GM19463 (cell line): Measurements from ENCODE around the gene DUSP22.
"Not testable (repeated sequence)": the region's sequence is repeated elsewhere in the genome, so short reads cannot be mapped to it uniquely, and the experiment has no call there.

Experiments
- ATAC-seq: cut with Tn5 transposase; IDR thresholded peaks from one replicate; pipeline ENCODE4 v1.9.1; 2021; ENCODE audit warnings: mild to moderate bottlenecking, moderate library complexity; ENCODE audit not compliant: unreplicated experiment

Gene DUSP22

DNA sequence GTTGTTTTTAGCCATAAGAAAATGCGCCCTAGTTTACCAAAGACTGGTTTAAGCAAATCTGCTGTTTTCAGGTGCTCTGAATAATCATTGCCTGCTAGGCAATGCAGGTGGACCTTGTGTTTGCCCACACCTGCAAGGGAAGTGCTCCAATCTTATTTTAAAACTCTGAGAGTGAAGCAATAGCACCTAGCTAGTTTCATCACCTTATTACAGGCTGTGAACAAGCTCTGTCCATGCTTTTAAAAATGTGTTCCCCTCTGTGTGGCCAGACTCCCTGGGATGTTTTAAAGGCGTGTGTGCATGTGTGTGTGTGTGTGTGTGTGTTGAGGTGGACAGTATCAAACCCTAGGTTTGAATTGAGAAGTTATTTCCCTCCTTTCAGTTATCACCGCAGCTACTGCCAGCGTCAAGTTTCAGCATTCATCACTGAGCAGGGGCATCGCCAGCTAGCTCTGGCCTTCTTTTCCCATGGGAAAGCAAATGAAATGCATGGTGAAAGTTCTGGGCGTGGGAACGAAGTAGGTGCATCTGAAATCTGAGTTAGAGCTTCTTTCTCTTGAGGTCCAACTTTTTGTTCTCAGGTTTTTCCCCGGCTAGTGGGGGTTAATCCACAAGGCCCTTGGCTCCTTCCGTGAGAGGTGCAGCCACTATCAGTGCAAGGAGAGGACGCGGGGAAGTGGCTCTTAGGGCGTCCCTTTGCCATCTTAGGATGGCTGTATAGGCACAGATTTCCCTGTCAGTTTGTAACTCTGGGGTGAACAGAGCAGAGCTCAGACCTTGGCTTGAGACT, 30.8 kb downstream of the DUSP22 start:
- no peak for ATAC-seq

DNA sequence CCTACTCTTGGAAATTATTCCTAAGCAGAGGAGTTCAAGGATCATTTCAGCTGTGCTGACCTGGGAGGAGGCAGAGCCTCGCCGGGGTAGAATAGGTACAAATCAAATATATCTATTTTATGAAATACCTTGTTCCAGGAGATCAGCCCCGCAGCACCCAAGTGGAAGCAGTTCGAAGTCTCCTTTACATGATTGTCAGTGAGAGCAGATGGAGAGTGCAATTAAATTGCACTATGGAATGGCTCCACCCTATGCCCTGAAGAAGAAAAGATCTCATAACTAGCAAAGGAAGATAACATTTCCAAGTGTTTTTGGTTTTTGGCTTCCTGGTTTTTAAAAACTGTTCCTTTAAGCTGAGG, 31.4 kb downstream of the DUSP22 start:
- ATAC-seq, result no peak

DNA sequence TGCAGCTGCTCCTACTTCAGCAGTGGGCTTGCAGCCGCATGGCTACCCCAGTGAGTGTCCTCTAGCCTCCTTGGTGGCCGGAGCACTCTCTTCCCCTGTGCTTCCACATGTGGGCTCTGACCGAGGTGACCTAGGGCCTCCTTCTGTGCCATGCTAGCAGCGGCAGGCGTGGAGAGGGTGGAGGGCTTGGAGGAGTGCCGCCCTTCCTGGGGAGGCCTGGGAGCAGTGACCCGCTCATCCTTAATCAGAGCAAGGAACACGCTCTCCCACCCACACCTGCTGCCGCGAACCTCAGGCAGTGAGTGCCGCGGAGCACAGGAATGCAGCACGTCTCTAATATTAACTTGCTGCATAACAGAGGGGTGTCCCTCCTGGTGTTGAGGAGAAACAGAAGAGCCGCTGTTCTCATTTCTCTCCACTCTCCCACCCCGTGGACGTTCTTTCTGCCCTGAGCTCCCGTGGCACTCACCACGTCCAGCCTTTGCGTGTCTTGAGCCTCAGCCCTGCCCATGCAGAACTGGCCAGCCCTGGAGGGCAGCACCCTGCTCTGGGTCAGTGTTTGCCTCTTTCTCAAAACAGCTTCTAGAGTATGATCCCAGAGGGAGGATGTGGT, 31.9 kb downstream of the DUSP22 start:
- ATAC-seq, result no peak

DNA sequence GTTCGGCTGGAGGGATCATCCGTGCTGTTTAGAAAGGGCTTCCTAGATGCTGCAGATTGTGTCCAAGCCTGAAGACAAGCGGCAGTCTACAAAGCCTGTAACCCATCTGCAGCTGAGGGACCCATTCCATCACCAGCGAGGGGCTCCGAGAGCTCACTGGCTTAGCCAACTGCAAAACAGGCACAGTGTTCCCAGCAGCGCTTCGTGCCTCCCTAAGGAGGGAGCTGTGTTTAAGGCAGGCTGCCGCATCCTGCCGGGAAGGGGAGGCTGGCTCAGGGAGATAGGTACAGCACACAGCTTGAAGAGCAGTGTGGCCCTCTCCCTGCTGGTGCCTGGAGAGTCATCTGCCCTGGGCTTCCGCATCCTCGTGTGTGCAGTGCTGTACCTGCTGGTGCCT, 32.4 kb downstream of the DUSP22 start:
- ATAC-seq, result no peak

DNA sequence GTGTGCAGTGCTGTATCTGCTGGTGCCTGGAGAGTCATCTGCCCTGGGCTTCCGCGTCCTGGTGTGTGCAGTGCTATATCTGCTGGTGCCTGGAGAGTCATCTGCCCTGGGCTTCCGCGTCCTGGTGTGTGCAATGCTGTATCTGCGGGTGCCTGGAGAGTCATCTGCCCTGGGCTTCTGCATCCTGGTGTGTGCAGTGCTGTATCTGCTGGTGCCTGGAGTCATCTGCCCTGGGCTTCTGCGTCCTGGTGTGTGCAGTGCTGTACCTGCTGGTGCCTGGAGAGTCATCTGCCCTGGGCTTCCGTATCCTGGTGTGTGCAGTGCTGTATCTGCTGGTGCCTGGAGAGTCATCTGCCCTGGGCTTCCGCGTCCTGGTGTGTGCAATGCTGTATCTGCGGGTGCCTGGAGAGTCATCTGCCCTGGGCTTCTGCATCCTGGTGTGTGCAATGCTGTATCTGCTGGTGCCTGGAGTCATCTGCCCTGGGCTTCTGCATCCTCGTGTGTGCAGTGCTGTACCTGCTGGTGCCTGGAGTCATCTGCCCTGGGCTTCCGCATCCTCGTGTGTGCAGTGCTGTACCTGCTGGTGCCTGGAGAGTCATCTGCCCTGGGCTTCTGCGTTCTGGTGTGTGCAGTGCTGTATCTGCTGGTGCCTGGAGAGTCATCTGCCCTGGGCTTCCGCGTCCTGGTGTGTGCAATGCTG, 33.0 kb downstream of the DUSP22 start:
- not testable (repeated sequence) for ATAC-seq

DNA sequence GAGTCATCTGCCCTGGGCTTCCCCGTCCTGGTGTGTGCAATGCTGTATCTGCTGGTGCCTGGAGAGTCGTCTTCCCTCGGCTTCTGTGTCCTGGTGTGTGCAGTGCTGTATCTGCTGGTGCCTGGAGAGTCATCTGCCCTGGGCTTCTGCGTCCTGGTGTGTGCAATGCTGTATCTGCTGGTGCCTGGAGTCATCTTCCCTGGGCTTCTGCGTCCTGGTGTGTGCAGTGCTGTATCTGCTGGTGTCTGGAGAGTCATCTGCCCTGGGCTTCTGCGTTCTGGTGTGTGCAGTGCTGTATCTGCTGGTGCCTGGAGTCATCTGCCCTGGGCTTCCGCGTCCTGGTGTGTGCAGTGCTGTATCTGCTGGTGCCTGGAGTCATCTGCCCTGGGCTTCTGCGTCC, 33.8 kb downstream of the DUSP22 start:
- not testable (repeated sequence) for ATAC-seq

DNA sequence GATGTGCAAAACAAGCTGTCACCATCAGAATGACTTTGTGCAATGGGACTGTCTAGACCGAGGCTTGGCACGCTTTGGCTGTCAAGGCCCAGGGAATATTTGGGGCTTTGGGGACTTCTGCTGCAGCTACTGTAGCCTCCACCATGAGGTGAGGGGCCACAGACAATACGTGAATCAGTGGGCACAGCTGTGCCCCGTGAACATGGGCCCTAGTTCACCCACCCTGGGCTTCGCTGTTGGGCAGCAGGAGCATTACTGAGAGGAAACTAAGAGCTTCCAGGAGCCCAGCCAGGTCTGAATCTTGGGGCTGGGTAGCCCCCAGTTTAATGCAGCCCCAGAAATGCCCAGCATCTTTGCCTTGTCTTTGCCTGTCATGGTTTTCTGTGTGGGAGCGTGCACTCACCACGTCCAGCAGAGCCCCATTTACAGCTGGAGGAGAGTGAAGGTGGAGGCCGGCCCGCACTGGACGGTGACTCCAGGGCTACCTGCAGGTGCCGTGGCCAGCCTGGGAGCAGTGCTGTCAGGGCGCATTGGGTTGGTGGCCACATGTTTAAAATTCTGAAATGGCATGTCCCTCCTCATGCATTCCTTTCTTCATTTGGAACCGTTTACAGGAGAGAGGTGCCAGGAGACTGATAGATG, 34.7 kb downstream of the DUSP22 start:
- ATAC-seq, result no peak

DNA sequence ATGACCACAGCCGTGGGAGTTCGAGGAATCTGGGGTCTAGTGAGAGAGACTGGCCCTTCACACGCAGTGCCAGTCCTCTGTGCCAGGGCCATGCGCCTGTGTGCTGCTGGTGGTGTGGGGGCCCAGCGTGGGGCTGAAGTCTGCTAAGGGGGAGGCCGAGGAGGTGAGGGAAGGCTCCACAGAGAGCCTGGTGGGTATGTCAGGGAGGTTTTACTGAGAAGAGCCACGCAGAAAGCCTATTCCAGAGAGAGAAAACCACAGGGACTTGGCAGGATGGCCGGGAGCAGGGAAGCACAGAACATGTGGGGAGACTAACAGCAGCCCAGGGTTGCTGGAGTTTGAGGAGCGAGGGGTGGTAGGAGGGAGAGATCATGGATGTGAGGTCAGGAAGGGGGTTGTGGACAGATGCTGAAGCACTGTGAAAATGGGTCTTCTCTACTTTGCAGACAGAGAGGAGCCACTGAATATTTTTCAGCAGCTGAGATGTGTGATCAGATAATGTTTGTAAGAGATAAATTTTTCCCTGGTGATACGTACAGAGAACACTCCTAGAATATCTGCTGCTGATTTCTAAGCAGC, 35.3 kb downstream of the DUSP22 start:
- no peak for ATAC-seq

DNA sequence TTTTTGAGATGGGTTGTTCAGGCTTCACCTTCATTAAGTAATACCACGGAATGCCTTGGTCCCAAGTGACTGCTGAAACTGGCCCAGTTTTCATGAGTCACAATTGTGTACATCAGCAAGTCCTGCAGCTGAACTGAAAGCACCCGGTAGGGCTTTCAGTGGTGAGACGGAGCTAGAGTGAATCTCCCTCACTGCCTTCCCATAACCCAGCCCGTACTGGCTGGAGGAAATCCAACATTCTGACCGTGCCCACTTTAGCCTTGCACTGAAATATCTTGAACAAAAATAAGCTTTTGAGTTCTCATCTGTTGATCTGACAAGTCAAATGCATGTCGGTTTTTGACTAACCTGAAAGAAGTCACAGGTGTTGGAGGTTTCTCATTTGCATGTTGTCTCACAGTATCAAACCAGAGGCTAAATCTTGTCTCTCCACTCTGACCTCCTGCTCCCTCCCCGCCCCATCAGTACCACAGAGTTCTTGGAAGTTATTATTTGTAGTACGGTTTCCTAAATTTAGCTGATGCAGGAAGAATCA, 35.9 kb downstream of the DUSP22 start:
- ATAC-seq, result peak; percentile 72

DNA sequence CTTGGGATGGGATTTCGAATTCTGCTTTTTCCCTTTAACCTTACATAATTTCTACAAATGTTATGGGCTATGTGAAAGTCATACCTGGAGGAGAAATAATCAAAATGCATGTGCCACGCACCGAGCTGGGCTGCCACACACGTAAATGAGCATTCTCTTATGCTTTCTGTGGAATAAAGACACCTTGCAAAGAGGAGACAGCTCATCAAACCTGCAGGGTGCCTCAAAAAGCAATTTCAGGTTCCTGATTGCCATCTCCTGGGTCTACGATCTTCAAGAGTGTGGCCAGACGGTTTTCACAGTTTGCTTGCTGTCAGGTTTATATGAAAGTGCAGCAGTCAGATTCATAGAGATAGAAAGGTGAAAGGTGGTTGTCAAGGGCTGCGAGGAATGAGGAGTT, 36.6 kb downstream of the DUSP22 start:
- no peak for ATAC-seq

DNA sequence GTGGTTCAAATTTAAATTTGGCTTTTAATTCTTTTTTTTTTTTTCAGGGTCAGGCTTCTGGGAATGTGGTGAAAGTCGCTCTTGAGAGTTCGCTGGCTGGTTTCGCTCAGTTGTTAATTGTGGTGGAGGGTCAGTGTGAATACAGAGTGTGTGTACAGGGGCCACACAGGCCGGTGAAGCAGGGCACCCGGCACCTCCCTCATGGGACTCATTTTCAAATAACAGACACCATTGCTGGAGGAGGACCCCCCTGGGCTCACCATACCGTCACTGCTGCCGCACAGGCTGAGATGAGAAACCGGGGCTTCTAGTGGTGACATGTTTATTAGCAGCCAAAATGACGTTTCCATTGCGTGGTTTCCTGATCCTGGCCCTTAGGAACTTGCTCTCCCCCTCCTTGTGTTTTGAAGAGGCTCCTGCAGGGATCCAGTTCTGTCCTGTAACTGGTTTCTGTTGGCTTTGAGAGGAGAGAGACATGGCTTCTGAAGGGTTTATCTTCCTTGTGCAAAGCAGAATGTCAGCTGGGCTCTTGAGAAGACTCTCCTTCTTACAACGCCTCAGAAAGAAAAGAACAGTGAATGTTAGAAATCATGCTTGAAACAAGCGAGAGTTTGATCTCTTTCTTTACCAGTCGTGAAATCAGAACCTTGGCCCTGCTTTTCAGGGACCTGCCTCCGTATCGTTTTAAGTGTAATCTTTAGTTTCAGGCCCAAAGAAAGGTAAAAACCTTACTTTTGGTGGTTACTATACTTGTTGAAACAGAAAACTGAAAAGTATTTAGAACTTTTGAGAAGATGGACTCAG, 37.8 kb downstream of the DUSP22 start:
- ATAC-seq, result no peak

DNA sequence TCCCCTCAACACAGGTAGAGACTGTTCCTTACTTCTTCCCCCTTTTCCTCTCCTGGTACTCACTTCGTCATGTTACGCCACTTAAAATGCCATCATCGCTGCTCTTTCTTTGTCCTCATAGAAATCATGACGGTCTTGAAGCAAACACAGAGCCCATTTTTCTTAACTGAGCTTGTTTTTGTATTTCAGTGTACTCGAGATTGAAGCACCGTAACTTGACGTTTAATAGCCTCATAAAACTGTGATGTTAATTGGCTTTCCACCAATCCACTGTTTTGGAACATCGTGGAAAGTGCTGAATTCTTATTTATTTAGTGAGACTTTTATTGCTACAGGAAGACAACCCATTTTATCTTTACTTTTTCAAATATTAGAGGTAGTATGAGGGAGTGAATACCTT, 38.7 kb downstream of the DUSP22 start:
- ATAC-seq, result no peak

DNA sequence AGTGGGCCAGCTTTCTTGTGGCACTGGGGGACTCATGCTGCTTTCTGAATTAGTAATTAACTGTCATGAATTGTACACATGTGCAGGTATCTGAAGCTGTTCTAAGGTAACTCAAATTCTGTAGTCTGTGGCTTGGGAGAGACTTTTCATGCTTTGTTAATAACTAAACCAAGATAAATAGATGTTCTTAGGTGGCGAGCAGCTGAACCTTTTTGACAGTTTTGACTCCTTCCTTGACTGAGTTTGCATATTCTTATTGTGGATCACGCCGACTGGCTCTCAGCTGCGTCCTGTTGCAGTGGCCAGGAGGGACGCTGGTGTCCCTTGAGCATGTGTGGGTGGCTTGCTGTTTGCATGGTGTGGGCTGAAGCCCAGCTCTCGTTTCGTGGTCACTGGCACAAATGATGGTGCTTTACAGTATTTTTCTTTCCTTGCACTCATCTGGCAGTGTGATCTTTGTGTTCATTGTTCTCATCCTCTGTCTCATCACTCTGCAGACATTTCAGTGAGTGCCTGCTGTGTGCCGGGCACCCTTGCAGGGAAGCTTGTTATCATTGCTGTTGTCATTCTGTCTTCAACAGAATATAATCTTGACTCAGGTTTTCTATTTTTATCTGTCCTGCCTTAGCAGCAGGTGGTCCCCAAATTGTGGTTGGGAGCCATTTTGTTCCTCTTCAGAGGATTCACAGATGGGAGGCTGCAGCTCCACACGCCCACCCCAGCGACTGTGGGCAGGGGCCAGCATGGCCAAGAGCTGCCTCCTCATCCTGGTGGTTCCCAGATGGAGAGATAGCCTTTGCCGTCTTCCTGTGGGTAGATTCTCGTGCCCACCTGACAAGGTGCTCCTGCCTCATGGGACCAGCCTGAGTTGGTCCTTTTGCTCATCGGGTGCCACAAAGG, 39.6 kb downstream of the DUSP22 start:
- ATAC-seq, result peak; percentile 47

DNA sequence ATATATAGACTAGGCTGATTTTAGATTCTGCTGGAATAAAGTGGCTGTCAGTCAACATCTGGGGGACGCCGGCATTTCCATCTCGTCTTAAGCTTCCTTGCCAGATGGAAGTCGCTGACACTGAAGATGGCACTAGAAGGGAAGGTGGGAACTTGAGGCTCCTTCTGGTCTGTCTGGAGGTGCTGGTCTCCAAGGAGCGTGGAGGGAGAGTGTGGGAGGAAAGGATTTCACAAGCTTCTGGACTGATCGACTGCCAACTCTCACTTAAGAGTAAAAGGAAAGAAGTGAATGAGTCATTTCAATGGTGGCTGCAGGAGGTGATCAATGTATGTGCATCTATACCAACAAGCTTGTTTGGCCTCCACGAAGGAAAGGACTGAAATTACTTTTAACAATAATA, 40.4 kb downstream of the DUSP22 start:
- ATAC-seq, result no peak

DNA sequence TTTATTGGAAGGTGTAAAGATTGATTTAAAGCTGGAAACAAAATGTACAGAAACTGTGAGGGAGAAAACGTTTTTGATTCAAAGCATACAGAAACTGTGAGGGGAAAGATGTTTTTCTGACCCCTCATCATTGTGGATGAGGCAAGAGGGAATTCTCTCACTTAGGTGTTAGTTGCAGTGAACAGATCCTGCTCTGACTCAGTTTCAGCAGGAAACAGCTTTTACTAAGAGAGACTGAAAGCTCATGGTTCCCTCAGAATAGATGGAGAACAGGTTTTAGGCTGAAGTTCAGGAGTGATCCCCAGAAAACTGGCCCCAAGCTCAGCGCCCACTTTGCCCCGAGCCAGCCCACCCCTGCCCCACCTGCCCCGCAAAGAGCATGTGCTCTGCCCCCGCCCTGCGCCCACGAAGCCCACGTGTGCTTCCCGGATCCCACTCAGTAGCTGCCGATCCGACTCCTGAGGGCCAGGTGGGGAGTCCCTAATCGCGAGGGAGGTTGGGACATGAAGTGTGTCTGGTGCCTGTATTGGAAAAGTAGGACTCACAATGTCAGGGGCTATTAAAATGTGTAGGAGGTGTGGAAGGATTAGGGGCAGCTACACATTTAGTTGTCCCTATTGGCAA, 41.2 kb downstream of the DUSP22 start:
- no peak for ATAC-seq

DNA sequence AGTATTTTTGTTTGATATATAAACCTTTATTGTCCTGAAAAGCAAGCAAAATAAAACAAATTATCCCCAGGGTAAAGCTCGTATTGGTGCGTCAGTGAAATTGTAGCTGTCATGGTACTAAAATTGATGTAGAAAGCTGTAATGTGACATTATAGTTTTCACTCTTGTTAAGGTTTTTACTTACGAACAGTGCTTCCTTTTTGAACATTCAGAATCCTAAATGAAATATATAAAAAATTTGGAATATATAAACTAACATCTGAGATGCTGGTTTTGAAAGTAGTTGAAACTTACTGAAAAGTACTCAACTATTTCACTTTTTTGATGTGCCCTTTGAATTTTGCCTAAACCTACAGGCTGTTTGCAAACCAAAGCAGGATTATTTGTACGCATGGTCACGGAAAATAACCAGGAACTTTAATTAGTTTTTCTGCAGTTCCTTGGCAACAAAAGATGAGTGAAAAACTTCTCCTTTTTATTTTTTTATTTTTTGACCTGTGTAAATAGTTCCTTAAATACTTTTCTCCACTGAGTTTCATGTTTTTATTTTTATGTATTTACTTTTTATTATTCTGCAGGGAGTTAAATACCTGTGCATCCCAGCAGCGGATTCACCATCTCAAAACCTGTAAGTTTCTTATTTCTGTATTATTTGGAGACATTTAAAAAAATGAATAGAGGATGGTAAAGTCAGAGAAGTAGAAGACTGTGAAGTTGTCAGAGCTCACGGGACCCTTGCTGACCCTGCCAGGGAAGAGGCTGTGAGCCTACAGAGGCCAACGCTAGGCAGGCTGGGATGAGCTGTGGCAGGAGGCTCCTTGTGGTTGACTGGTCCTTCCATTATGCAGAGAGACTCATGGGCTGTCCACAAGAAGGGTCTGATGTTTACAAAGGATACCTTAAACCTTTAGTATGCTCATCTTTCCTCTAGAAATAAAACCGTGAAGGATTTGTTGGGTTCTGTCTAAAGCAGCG, 42.5 kb downstream of the DUSP22 start:
- no peak for ATAC-seq

DNA sequence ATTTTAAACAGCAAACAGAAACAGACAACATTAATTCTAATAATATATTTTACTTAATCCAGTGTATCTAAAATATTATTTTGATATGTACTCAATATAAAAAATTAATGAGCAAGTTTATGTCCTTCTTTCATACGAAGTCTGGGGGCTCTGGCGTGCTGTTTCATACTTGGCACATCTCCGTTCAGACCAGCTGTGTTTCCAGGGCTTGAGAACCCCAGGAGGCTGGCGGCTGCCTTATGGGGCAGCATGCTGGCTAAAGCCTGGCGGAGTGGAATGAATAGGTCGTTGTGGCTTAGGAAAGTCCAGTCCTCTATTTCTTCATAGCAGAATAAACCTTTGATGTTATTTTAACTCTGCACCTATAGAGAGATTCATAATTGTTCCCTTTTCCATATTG, 43.3 kb downstream of the DUSP22 start:
- ATAC-seq, result no peak
